Peyer's patch (tissue), 4 donors: ENCODE data around the gene PPIB. TPM values are rescaled to one million over a fixed set of nuclear protein-coding genes. Genes with fewer than 3 reads are reported as not detected.
A peak's percentile ranks its signal among the peaks of the same experiment; 100 is the strongest.

ENCODE experiments used
- DNase-seq, 3 donors: peaks; one replicate each; pipeline ENCODE4 v3.0.0-alpha.2; 2017 to 2019
- H3K27ac ChIP-seq, 4 donors: fragments of 200-600 bp; sonication (generic); one replicate each; pipeline ENCODE4 v1.5.1; 2016 to 2019
- H3K27me3 ChIP-seq, 2 donors: fragments of 200-600 bp; sonication (generic); one replicate each; pipeline ENCODE4 v1.5.1; 2019
- H3K36me3 ChIP-seq, 3 donors: fragments of 200-600 bp; sonication (generic); one replicate each; pipeline ENCODE4 v1.5.1; 2016 to 2019
- H3K4me1 ChIP-seq, 4 donors: fragments of 200-600 bp; sonication (generic); one replicate each; pipeline ENCODE4 v1.5.1; 2016 to 2019
- H3K4me3 ChIP-seq, 4 donors: fragments of 200-600 bp; sonication (generic); 1 replicate in 3 of 4; 2 replicates in 1 of 4; pipeline ENCODE4 v1.5.1; 2016 to 2019; ENCODE audit warnings: mild to moderate bottlenecking in 1 of 4
- H3K9me3 ChIP-seq, 4 donors: fragments of 200-600 bp; sonication (generic); one replicate each; pipeline ENCODE4 v1.5.1; 2016 to 2019; ENCODE audit warnings: mild to moderate bottlenecking in 1 of 4
- POLR2A ChIP-seq, 2 donors: fragments of 450-650 bp; IDR thresholded peaks; one replicate each; pipeline ENCODE4 v1.5.1; 2017; ENCODE audit warnings: antibody characterized with exemption in 2 of 2, mild to moderate bottlenecking in 2 of 2, moderate library complexity in 2 of 2
- total RNA-seq, 4 donors: library from RNA; depleted of rRNA; stranded (reverse); fragments of >200 nt; gene quantifications; one replicate each; pipeline ENCODE4 v1.1.0, GENCODE V29; 2016
- TF ChIP-seq, protein P1 (sequence below), 6 experiments: fragments of 450-650 bp in 4 of 6; fragments of 200-600 bp in 2 of 6; sonication (generic) in 1 of 6; IDR thresholded peaks; one replicate each; pipeline ENCODE4 v1.5.1; 2017 to 2019; ENCODE audit warnings: antibody characterized with exemption in 6 of 6, mild to moderate bottlenecking in 3 of 6, moderate library complexity in 1 of 6

PPIB gene
- total RNA-seq, 4 donors from 2014 or later, result 120 to 244 (median 200) TPM

DNA sequence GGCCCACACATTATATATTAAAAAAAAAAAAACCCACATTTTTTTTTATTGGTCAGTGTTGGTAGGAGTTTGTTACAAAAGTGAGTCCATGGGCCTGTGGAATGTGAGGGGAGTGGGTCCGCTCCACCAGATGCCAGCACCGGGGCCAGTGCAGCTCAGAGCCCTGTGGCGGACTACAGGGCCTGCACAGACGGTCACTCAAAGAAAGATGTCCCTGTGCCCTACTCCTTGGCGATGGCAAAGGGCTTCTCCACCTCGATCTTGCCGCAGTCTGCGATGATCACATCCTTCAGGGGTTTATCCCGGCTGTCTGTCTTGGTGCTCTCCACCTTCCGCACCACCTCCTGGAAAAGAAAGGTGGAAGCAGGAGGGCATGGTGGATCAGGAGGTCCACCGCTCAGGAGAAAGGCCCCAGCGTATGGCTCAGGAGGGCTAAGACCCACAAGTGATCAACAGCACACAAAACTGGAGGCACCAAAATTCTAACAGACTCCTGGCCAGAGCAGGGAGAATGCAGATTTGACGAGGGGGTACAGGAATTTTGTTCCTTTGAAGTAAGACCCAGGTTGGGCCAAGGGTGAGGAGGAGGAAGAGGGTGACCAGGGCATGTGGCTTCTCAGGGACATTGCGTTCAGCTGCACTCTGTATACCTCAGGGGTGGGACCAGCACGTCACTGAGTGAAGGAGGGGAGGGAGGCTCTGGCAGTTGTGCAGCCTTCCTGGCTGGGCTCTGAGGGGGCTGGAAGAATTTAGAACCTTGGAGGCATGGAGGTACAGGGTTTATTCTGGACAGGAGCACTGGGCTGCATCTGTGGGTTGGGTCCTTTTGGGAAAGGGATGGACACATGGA is 6.8 kb downstream of the PPIB start:
- Histone ChIP-seq H3K27ac (no peak overlapping the region), H3K9me3 (no peaks in the 10 kb centered on the region)
- TF ChIP-seq, protein P1, sequence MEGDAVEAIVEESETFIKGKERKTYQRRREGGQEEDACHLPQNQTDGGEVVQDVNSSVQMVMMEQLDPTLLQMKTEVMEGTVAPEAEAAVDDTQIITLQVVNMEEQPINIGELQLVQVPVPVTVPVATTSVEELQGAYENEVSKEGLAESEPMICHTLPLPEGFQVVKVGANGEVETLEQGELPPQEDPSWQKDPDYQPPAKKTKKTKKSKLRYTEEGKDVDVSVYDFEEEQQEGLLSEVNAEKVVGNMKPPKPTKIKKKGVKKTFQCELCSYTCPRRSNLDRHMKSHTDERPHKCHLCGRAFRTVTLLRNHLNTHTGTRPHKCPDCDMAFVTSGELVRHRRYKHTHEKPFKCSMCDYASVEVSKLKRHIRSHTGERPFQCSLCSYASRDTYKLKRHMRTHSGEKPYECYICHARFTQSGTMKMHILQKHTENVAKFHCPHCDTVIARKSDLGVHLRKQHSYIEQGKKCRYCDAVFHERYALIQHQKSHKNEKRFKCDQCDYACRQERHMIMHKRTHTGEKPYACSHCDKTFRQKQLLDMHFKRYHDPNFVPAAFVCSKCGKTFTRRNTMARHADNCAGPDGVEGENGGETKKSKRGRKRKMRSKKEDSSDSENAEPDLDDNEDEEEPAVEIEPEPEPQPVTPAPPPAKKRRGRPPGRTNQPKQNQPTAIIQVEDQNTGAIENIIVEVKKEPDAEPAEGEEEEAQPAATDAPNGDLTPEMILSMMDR (IDR thresholded peaks at IDR 0.05), result no peak

DNA sequence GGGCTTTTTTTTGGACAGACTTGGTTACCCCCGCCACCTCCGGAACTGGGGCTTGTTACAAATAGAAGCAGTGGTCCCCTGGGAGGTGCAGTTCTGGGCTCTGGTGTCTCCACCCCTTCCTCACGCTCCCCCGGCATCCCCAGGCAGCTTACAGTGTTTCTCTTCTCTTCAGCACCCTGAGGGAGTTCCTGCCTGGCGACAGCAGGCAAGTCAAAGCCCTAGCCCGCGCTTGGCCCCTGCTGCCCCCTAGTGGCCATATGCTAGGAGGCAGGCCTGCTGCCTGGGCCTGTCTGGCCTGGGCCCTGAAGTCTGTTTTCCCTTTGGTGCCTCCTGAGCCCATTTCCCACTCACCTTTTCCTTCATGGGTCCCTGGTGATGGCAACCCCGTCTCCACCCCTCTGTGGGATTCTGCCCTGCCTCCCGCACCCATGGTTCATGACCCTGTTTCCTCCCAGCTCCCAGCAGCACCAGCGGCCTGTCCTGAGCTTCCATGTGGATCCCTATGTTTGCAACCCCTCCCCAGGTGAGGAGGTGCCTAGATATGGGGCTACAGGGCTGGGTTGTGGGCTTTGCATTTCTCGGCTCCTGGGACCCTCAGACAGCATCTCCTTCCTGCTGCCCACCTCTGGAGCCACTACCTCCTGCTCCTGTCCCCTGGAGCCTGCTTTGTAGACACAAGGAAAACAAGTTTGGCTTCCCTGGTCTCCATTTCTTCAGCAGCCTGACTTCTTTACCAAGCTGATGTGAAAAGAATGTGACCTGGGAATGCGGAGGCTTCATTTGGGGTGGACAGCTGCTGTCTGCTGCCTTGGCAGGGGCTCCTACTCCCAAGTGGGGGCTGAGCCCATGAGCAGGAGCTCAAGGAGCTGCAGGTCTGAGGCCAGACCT is 9.1 kb downstream of the PPIB start:
- Histone ChIP-seq H3K4me3 (peak overlapping the region in 1 of 4 donors; percentile 59), H3K27me3 (peaks cover 0 to 16% of the 10 kb centered on the region in 2 donors), H3K36me3 (peaks cover 0 to 48% (median 0%) of the 10 kb centered on the region in 3 donors), H3K9me3 (no peaks in the 10 kb centered on the region), H3K4me1 (peaks cover 5 to 29% (median 19%) of the 10 kb centered on the region in 4 donors), H3K27ac (peak overlapping the region in 2 of 4 donors; percentile 25 to 75)
- peak in 1 of 2 donors; percentile 14 for TF ChIP-seq POLR2A (IDR thresholded peaks at IDR 0.05)
- TF ChIP-seq, protein P1 (IDR thresholded peaks at IDR 0.05), result peak; percentile 91 to 99 (median 95)
- DNase-seq, result peak; percentile 89 to 96 (median 90)

More for the DNA sequence above, 6.8 kb downstream of the PPIB start:
- H3K4me1 ChIP-seq, result peaks cover 5 to 40% (median 22%) of the 10 kb centered on the region in 4 donors
- DNase-seq, result no peak
- H3K27me3 ChIP-seq, result peaks cover 0 to 16% of the 10 kb centered on the region in 2 donors
- peaks cover 0 to 71% (median 7%) of the 10 kb centered on the region in 3 donors for H3K36me3 ChIP-seq
- H3K4me3 ChIP-seq, result no peak overlapping the region

DNA sequence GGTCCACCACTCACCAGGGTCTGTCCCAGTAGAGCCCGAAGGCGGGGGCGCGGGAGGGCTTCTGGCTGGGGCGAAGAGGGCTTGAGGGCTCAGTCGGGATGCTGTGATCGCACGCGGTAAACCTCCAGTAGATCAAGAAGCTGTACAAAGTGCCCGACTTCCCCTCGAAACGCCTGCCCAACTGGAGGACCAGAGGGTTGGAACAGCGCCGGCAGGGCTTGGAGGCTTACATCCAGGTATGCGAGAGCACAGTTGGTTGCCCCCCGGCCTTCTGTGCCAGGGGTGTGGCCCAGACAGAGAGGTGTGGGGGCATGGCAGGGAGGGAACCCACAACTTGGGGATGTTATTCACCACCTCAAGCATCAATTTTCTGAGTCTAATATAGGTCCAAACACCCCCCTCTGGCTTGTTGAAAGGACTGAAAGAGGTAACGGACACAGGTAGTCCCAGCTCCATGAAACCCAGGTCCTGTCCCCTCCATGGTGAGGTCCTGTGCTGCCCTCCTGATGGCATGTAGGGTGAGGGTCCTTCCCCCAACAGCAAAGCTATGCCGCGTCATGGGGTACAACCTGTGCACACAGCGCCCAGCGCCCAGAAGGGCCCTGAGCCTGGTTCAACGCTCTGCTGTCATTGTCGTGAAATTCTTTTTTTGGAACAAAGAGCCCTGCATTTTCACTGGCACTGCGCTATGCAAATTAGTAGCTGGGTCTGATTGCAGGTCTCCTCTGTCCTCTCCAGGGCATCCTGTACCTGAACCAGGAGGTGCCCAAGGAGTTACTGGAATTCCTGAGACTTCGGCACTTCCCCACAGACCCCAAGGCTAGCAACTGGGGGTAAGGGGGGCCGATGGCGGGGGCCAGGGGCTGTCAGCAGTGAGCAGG is 10.1 kb downstream of the PPIB start:
- H3K27ac ChIP-seq, result peak overlapping the region in 2 of 4 donors; percentile 14 to 75
- no peaks in the 10 kb centered on the region for H3K9me3 ChIP-seq
- H3K4me3 ChIP-seq, result peak overlapping the region; percentile 42 to 59 (median 52)
- peaks cover 0 to 38% (median 0%) of the 10 kb centered on the region in 3 donors for H3K36me3 ChIP-seq
- H3K27me3 ChIP-seq, result peaks cover 0 to 16% of the 10 kb centered on the region in 2 donors
- peaks cover 5 to 29% (median 19%) of the 10 kb centered on the region in 4 donors for H3K4me1 ChIP-seq
- TF ChIP-seq, protein P1 (IDR thresholded peaks at IDR 0.05), result no peak
- DNase-seq, result peak in 1 of 3 donors; percentile 54

DNA sequence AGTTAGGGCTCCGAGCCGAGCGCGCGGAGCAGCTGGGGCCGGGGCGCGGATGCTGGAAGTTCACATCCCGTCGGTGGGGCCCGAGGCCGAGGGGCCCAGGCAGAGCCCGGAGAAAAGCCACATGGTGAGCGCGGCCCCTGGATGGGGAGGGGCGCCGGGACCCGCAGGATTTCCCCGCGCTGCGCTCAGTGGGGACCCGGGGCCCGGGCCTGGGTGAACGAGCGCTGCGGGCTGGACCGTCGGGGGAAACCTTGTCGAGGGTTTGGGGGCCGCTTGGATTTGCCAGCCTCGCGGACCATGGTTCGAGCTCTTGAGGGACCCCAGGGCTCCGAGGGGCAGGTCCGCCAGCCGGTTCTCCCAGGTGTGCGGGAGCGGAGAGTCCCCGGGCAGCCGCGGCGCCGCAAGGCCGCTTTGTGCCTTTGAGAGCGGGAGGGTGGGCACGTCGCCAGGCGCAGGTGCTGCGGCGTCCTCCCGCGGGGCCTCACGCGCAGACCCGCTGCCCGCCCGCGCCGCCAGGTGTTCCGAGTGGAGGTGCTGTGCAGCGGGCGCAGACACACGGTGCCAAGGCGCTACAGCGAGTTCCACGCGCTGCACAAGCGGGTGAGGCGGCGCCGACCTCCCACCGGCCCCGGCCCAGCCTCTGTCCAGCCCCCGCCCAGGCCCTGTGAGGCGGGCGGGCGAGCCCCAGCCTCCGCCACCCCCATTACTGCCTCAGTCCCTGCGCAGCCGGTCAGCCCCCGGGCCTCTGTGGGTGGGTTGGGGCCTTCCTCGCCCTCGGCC is 10.9 kb downstream of the PPIB start, which contains the start of gene SNX22:
Gene SNX22 (plus strand): TSS at position 5 of the 780 bp plus-strand sequence. CDS start 45 bp downstream, at position 50.
- DNase-seq, result peak in 1 of 3 donors; percentile 34
- Histone ChIP-seq H3K27me3 (peaks cover 0 to 16% of the 10 kb centered on the region in 2 donors), H3K9me3 (no peaks in the 10 kb centered on the region), H3K4me3 (peak within 1 kb of the TSS; percentile 42 to 59 (median 52)), H3K36me3 (peaks cover 0 to 30% (median 0%) of the 10 kb centered on the region in 3 donors), H3K27ac (peak within 1 kb of the TSS in 2 of 4 donors; percentile 14 to 75), H3K4me1 (peaks cover 5 to 29% (median 19%) of the 10 kb centered on the region in 4 donors)
- TF ChIP-seq, protein P1 (IDR thresholded peaks at IDR 0.05), result no peak
- TF ChIP-seq POLR2A (IDR thresholded peaks at IDR 0.05), result no peak
